Cardiac ventricle fibroblast (primary cell): Measurements from ENCODE around the gene SPC25. TPM values are rescaled to one million over a fixed set of nuclear protein-coding genes. Genes with fewer than 3 reads are reported as not detected.

ENCODE experiments used
- total RNA-seq: library from RNA; depleted of rRNA; stranded (reverse); fragments of >200 nt; gene quantifications from 2 replicates; pipeline ENCODE4 v1.2.3, GENCODE V29; 2015

The SPC25 gene
- 0.44 TPM in 1 of 2 replicates, not detected in the other for total RNA-seq

DNA sequence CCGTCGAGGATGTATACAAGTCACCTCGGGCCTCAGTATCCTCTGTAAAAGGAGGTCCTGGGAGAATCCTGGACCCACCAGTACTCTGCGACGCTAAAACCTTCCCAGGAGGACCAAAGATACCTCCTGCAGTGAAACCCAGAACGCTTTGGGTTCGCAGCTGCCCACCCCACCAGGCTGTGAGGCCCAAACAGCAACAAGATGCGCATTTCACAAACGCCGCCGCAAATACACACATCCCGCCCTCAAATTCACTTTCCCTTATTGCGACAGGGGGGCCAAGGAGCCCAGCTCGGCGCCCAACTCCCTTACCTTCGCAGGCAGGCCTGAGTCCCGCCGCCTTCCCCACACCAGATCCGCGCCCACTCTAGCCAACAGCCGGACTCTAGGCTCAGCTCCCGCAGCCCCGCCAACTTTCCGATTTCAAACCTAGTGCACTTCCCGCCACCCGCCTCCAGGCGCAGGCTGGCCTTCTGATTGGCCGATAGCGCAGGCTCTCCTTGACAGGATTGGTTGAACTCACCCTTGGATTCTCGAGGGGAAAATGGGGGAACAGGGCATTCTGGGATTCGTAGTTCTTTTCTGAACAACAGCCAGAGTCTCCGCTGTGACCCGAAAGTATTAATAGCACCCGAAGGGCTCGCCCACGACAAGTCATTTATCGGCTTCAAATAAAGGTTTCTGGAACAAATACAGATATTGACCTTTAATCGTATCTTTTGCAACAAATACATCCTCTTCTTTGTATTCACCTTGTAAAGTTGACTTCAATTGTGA lies at the start of gene SPC25:
Gene SPC25 (minus strand): TSS at position 425 of the 777 bp plus-strand sequence. CDS start 911 bp downstream, outside the sequence.

GRCh38 chr2:168901003-168901402 lies 10.8 kb upstream of the SPC25 start, which contains the start of gene G6PC2:
Gene G6PC2 (plus strand): TSS chr2:168901291. CDS start chr2:168901332, 41 bp downstream.

Other genes starting within 250 kb of the SPC25 start
- gene NOSTRIN, start 87.8 kb downstream of the SPC25 start, total RNA-seq: 0.24 TPM in 1 of 2 replicates, not detected in the other
- gene G6PC2, start 10.9 kb upstream of the SPC25 start, total RNA-seq: not detected in 2 replicates
- 0.37 and 0.39 TPM in 2 replicates for gene ABCB11, start 140.9 kb upstream of the SPC25 start, total RNA-seq
- gene DHRS9, start 179.1 kb upstream of the SPC25 start, total RNA-seq: 0.34 and 0.69 TPM in 2 replicates